Measurements from ENCODE around the gene GPD1L.

DNA sequence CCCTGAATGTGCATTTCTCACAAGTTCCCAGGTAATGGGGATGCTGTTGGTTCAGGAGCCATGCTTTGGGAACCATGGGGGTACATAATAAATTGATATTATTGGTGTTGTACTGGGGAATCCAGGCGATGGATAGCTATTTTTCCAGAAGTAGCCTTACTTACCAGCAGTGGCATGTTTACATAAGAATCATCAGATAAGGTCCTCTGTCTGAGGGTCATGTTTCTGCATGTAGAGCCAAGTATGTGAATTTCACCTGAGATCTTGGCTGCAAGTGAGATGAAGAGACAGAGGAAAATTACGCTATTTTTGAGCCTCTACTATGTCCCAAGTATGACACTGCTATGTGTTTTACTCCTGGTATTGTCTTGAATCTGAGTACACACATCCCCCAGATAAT is 26.3 kb downstream of the GPD1L start:
- TF ChIP-seq, protein P1, sequence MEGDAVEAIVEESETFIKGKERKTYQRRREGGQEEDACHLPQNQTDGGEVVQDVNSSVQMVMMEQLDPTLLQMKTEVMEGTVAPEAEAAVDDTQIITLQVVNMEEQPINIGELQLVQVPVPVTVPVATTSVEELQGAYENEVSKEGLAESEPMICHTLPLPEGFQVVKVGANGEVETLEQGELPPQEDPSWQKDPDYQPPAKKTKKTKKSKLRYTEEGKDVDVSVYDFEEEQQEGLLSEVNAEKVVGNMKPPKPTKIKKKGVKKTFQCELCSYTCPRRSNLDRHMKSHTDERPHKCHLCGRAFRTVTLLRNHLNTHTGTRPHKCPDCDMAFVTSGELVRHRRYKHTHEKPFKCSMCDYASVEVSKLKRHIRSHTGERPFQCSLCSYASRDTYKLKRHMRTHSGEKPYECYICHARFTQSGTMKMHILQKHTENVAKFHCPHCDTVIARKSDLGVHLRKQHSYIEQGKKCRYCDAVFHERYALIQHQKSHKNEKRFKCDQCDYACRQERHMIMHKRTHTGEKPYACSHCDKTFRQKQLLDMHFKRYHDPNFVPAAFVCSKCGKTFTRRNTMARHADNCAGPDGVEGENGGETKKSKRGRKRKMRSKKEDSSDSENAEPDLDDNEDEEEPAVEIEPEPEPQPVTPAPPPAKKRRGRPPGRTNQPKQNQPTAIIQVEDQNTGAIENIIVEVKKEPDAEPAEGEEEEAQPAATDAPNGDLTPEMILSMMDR (IDR thresholded peaks at IDR 0.05): no peak
- no peak for TF ChIP-seq POLR2A (IDR thresholded peaks at IDR 0.05)
